OCI-LY1 (cell line): ENCODE measurements around the gene PDE2A.

Experiments used
- H2AFZ ChIP-seq: fragments of 200-600 bp; sonication (generic), shearing (Covaris generic); 2 replicates; pipeline ENCODE4 v1.6.0; 2014; ENCODE audit warnings: antibody characterized with exemption, mild to moderate bottlenecking, low read length
- H3F3A ChIP-seq: fragments of 200-600 bp; sonication (generic), shearing (Covaris generic); 2 replicates; pipeline ENCODE4 v1.6.0; 2014; ENCODE audit warnings: mild to moderate bottlenecking, antibody characterized with exemption, low read length, moderate library complexity; ENCODE audit not compliant: insufficient read depth
- H3K27ac ChIP-seq: fragments of 200-600 bp; sonication (generic); 2 replicates; pipeline ENCODE4 v1.5.1; 2014; ENCODE audit warnings: low read length, mixed run types, mild to moderate bottlenecking, low read depth; ENCODE audit not compliant: poor library complexity, severe bottlenecking
- H3K27me3 ChIP-seq: fragments of 200-600 bp; sonication (generic); 2 replicates; pipeline ENCODE4 v1.6.0; 2014; ENCODE audit warnings: antibody characterized with exemption, mild to moderate bottlenecking, low read length, moderate library complexity; ENCODE audit not compliant: insufficient read depth
- H3K36me3 ChIP-seq: fragments of 200-600 bp; sonication (generic); 2 replicates; pipeline ENCODE4 v1.6.1; 2014; ENCODE audit warnings: mild to moderate bottlenecking, antibody characterized with exemption, low read length, moderate library complexity, mixed read lengths; ENCODE audit not compliant: insufficient read depth
- H3K4me1 ChIP-seq: fragments of 200-600 bp; sonication (generic); 2 replicates; pipeline ENCODE4 v1.5.1; 2014; ENCODE audit warnings: mild to moderate bottlenecking, low read length, moderate library complexity; ENCODE audit not compliant: insufficient read depth, severe bottlenecking
- H3K4me2 ChIP-seq: fragments of 200-600 bp; sonication (generic), shearing (Covaris generic); 2 replicates; pipeline ENCODE4 v1.6.1; 2014; ENCODE audit warnings: low read length
- H3K4me3 ChIP-seq: fragments of 200-600 bp; sonication (generic); 2 replicates; pipeline ENCODE4 v1.5.1; 2014; ENCODE audit warnings: low read length, low read depth, mild to moderate bottlenecking, mixed read lengths; ENCODE audit not compliant: poor library complexity, severe bottlenecking
- H3K79me2 ChIP-seq: fragments of 200-600 bp; shearing (Covaris generic); 2 replicates; pipeline ENCODE4 v1.6.1; 2016; ENCODE audit warnings: mixed run types, low read length, mixed read lengths; ENCODE audit not compliant: insufficient read depth
- H3K9ac ChIP-seq: fragments of 200-600 bp; sonication (generic), shearing (Covaris generic); 2 replicates; pipeline ENCODE4 v1.6.1; 2014; ENCODE audit warnings: mild to moderate bottlenecking, low read length, mixed read lengths
- H3K9me2 ChIP-seq: fragments of 200-600 bp; sonication (generic), shearing (Covaris generic); 2 replicates; pipeline ENCODE4 v1.6.1; 2014; ENCODE audit warnings: low read depth, mild to moderate bottlenecking, low read length, mixed read lengths
- H3K9me3 ChIP-seq: fragments of 200-600 bp; shearing (Covaris generic); 2 replicates; pipeline ENCODE4 v1.6.1; 2014; ENCODE audit warnings: low read length, mixed read lengths
- H4K20me1 ChIP-seq: fragments of 200-600 bp; sonication (generic), shearing (Covaris generic); 2 replicates; pipeline ENCODE4 v1.6.0; 2016; ENCODE audit warnings: mild to moderate bottlenecking, low read length; ENCODE audit not compliant: insufficient read depth
- EZH2 ChIP-seq: fragments of 200-600 bp; sonication (generic), shearing (Covaris generic); IDR thresholded peaks from 2 replicates; pipeline ENCODE4 v1.8.0; 2017; ENCODE audit warnings: borderline replicate concordance, mixed run types, mild to moderate bottlenecking, antibody characterized with exemption, low read length, moderate library complexity, mixed read lengths
- TF ChIP-seq, protein P1 (sequence below): fragments of 200-600 bp; sonication (generic), shearing (Covaris generic); IDR thresholded peaks from 2 replicates; pipeline ENCODE4 v1.5.1; 2017; ENCODE audit warnings: mild to moderate bottlenecking, antibody characterized with exemption, low read length, moderate library complexity, mixed read lengths

The PDE2A gene

DNA sequence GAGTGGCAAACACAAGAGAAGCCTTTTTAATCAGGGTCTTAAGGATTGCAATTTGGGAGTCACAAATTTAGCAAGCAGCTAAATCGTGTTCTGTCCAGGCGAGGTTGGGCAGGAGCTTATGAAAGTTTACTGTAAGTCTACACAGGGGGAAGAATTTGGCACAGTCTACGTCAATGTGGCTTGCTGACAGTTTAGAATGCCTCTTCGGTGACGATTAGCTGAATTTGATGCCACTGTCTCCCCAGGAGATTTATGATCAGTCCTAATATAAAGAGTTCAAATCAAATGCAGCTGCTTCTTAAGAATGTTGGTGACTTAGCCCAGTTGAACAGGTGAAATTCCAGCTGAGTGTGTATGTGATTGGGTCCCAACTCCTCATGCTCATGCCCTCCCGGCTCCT lies 125.8 kb downstream of the PDE2A start:
- H3K27ac ChIP-seq, result no peak overlapping the region
- TF ChIP-seq, protein P1, sequence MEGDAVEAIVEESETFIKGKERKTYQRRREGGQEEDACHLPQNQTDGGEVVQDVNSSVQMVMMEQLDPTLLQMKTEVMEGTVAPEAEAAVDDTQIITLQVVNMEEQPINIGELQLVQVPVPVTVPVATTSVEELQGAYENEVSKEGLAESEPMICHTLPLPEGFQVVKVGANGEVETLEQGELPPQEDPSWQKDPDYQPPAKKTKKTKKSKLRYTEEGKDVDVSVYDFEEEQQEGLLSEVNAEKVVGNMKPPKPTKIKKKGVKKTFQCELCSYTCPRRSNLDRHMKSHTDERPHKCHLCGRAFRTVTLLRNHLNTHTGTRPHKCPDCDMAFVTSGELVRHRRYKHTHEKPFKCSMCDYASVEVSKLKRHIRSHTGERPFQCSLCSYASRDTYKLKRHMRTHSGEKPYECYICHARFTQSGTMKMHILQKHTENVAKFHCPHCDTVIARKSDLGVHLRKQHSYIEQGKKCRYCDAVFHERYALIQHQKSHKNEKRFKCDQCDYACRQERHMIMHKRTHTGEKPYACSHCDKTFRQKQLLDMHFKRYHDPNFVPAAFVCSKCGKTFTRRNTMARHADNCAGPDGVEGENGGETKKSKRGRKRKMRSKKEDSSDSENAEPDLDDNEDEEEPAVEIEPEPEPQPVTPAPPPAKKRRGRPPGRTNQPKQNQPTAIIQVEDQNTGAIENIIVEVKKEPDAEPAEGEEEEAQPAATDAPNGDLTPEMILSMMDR, result no peak
- no peak for TF ChIP-seq EZH2
- H3K9ac ChIP-seq, result no peak overlapping the region
- H3K4me3 ChIP-seq, result no peak overlapping the region
- H4K20me1 ChIP-seq, result no peaks in the 10 kb centered on the region
- no peak overlapping the region for H2AFZ ChIP-seq
- H3K79me2 ChIP-seq, result no peaks in the 10 kb centered on the region
- no peaks in the 10 kb centered on the region for H3K27me3 ChIP-seq
- no peaks in the 10 kb centered on the region for H3K9me2 ChIP-seq
- H3F3A ChIP-seq, result no peaks in the 10 kb centered on the region
- H3K36me3 ChIP-seq, result no peaks in the 10 kb centered on the region
- H3K4me1 ChIP-seq, result no peaks in the 10 kb centered on the region
- H3K4me2 ChIP-seq, result no peak overlapping the region
- H3K9me3 ChIP-seq, result no peaks in the 10 kb centered on the region

DNA sequence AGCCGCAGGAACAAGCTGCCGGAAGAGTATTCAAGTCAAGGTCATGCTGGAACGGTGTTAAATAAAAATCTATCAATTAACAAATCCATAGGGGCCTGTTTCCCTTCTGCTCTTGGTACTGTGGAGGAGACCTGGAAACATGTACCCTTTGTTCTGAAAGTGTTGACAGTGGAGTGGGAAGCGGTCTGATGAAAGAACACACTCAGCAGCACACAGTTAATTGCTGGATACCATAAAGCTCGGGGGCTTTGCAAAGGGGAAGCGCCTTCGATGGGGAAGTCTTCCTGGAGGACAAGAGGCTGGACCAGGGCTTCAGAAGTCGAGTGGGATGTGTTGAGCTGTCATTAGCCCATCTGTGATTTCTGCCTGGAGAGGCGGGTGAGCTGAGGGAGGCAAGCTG lies 127.4 kb downstream of the PDE2A start:
- H3F3A ChIP-seq, result no peaks in the 10 kb centered on the region

DNA sequence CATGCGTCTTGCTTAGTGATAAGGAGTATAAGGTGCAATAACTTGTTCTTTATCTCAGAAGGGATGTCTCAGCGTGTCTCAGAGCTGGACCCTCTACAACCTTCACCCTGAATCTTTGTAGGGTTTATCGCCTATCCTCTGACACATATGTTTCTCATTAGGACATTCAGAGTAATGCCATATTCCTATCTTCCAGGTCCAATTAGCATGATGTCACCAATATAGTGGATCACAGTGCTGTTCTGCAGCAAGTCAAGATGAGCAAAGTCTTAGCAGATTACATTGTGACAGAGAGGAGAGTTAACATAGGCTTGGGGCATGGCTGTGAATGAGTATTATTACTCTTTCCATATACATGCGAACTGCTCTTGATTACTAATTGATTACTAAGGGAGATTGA lies 129.6 kb downstream of the PDE2A start:
- no peaks in the 10 kb centered on the region for H3K4me1 ChIP-seq
- H3K9me3 ChIP-seq, result no peaks in the 10 kb centered on the region
- no peak overlapping the region for H3K9ac ChIP-seq
- TF ChIP-seq, protein P1, result no peak
- no peak for TF ChIP-seq EZH2
- H4K20me1 ChIP-seq, result no peaks in the 10 kb centered on the region
- H2AFZ ChIP-seq, result no peak overlapping the region
- H3K79me2 ChIP-seq, result no peaks in the 10 kb centered on the region
- no peaks in the 10 kb centered on the region for H3K36me3 ChIP-seq
- H3K4me3 ChIP-seq, result no peak overlapping the region
- H3K27me3 ChIP-seq, result no peaks in the 10 kb centered on the region
- H3K27ac ChIP-seq, result no peak overlapping the region
- H3K4me2 ChIP-seq, result no peak overlapping the region
- no peaks in the 10 kb centered on the region for H3K9me2 ChIP-seq
- no peaks in the 10 kb centered on the region for H3F3A ChIP-seq

More for the DNA sequence above, 127.4 kb downstream of the PDE2A start:
- Histone ChIP-seq H3K4me2 (no peak overlapping the region), H3K27ac (no peak overlapping the region), H3K9ac (no peak overlapping the region), H4K20me1 (no peaks in the 10 kb centered on the region), H3K4me1 (no peaks in the 10 kb centered on the region), H3K36me3 (no peaks in the 10 kb centered on the region), H2AFZ (no peak overlapping the region), H3K9me2 (no peaks in the 10 kb centered on the region), H3K79me2 (no peaks in the 10 kb centered on the region), H3K27me3 (no peaks in the 10 kb centered on the region), H3K4me3 (no peak overlapping the region), H3K9me3 (no peaks in the 10 kb centered on the region)
- no peak for TF ChIP-seq EZH2
- TF ChIP-seq, protein P1, result no peak
